GM18498 (cell line): ENCODE measurements around the gene ETV4.

Source experiments
- ATAC-seq: cut with Tn5 transposase; IDR thresholded peaks from one replicate; pipeline ENCODE4 v1.9.1; 2021; ENCODE audit warnings: mild to moderate bottlenecking, moderate library complexity; ENCODE audit not compliant: unreplicated experiment

ETV4 gene

DNA sequence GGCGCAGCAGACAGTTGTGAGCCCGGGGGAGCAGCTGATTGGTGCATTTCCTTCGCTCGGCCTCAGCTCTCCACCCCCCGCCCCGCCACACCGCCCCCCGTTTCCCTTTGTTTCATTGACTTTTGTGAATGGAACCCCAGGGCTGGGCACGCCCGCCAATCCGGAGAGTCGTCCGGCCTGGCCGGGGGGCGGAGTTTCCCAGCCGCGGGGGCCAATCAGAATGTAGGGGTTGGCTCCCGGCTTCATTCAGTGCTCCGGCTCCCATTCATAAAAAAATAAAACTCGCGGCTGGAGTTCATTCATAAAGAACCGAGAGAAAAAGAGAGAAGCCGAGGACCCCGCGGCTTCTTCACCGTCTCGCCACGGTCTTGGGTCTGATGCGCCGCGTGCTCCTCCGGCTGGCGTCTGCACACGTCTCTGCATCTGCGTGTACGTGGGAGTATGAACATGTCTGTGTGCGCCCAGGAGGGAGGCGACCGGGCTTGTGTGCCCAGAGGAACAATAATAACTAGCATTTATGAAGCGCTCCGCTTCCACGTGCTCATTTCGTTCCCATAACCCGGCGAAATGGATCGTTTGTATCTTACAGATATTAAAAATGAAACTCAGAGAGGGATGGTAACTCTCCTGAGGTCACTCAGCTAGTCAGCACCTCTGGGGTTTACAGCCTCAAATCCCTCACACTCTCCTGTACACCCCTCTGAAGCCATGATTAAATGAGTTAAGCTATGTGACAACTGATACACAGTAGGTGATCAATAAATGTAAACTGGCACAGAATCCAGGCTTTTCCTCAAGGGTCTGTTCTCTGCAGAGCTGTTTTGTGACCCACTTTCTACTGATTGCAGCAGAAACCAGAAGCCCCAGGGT is at the start of gene ETV4:
ETV4 (minus strand) TSS at position 22 of the 870 bp plus-strand sequence. CDS start 723 bp downstream, outside the sequence.
- ATAC-seq = peak; percentile 78

DNA sequence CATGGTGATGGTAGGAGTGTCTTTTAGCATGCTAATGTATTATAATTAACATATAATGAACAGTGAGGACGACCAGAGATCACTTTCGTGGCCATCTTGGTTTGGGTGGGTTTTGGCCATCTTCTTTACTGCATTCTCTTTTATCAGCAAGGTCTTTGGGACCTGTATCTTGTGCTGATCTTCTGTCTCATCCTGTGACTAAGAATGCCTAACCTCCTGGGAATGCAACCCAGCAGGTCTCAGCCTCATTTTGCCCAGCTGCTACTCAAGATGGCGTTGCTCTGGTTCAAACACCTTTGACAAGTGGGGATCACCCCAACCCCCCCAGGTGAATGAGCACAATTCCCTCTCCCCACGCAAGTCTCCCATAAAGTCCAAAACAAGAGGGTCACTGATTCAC is 49.3 kb upstream of the ETV4 start:
- no peak for ATAC-seq

- ATAC-seq = no peak
Observed at GRCh38 chr17:43591779-43592562, 45.8 kb upstream of the ETV4 start.

- no peak for ATAC-seq
Observed at GRCh38 chr17:43591001-43591400, 44.9 kb upstream of the ETV4 start.

DNA sequence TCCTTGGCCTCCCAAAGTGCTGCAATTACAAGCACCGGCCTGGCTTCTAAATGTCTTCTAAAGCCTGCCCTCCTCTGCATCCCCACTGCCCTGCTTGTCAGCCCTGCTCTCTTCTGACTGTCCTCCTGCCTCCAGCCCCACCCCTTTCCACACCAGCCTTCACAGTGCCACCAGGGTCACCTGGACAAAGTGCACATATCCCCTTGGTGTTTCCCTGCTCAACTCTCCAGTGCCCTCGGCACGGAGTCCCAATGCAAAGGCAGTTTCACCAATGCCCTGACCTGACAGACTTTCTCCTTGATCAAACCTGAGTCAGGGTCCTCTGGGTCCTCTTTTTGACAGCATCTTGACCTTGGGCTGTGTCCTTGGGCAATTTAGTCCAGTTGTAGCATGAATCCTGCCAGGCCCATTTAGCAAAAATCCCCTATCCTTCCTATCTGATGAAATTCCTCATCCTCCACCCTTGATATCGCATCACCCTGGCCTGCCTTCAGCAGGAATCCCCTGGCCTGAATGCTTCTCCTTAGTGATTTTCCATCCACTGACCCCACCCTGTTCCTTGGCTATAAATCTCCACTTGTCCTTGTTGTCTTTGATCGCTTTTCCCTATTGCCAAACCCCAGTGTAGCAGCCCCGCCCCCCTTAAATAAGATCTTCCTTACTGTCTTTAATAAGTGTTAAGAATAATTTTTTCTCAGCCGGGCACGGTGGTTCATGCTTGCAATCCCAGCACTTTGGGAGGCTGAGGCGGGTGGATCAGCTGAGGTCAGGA is 42.7 kb upstream of the ETV4 start:
- ATAC-seq = no peak

DNA sequence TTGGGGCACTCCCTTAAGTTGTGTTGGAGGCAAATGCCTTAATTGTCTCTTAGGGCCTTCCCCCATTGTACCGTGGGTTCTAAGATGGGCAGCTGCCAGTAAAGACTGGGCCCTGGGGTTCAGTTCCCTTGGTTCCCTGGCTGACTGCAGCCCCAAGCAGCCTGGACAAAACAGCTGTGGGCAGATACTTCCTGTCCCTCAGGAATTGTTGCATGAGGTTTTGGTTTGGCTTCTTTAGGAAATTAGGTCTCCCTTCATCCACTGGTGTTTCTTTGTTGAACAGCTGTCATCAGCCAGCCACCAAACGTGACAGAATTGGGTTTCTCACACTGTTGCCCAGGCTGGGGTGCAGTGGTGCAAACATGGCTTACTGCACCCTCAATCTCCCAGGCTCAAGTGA is 42.0 kb upstream of the ETV4 start:
- ATAC-seq = no peak

GRCh38 chr17:43587647-43588046 is 41.5 kb upstream of the ETV4 start:
- no peak for ATAC-seq

- no peak for ATAC-seq
Observed at GRCh38 chr17:43584666-43585102, 38.5 kb upstream of the ETV4 start.

- no peak for ATAC-seq
Observed at GRCh38 chr17:43583332-43583731, 37.2 kb upstream of the ETV4 start.

GRCh38 chr17:43581613-43582012 is 35.5 kb upstream of the ETV4 start:
- no peak for ATAC-seq

DNA sequence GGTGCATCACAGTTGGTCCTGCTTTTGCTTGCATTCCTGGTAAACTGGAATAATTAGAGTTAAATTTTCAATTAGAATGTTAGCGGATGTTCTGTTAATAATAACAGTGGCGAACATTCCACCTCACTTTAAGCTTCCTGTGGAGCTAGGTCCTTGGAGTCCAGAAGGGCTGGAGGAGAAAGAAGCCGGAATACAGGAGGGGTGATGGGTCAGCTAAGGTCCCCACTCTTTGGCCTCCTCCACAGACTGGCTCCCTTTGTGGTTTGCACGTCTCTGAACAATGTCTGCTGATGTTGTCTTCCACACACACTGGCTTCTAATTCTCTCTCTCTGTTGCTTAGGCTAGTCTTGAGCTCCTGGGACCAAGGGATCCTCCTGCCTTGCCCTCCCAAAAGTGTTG is 35.0 kb upstream of the ETV4 start:
- no peak for ATAC-seq

- ATAC-seq = no peak
Observed at GRCh38 chr17:43579566-43580140, 33.5 kb upstream of the ETV4 start.

DNA sequence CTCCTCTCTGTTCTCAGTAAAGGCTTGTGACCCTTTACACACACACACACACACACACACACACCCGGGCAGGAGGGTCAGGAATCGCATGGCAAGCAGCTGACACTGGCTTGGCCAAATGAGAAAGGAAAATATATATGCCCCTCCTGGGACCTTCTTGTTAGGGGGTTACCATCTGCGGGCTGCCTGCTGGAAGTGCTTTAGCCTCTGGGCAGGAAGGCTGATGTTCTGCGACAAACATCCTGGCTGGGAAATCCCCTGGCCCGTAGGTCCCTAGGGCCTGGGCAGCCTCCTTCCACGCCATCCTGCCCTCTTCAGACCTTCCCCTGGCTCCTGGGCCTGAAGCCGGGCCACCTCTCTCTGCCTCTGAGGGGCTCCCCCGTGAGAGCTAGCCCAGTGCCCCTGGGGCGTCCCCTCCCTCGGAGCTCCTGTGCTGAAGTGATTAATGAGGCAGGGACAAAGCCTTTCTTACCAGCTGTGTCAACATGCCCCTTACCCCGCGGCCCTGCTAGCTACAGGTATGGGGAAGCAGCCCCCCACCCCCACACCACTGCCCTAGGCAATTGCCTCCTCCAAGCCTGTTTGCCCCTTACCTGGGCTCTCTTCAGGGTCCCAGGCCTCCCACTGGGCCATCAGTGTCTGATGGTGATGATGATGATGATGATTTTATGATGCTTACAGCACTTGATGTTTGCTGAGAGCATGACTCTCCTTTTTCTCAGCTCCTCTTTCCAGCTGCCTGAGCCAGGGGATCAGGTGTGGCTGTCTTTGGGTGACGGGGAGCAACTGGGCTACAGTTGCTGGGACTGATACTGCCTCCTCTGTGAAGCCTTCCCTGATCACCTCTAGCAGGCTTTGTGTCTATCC is 32.8 kb upstream of the ETV4 start:
- no peak for ATAC-seq

- no peak for ATAC-seq
Observed at GRCh38 chr17:43578404-43578698, 32.2 kb upstream of the ETV4 start.

DNA sequence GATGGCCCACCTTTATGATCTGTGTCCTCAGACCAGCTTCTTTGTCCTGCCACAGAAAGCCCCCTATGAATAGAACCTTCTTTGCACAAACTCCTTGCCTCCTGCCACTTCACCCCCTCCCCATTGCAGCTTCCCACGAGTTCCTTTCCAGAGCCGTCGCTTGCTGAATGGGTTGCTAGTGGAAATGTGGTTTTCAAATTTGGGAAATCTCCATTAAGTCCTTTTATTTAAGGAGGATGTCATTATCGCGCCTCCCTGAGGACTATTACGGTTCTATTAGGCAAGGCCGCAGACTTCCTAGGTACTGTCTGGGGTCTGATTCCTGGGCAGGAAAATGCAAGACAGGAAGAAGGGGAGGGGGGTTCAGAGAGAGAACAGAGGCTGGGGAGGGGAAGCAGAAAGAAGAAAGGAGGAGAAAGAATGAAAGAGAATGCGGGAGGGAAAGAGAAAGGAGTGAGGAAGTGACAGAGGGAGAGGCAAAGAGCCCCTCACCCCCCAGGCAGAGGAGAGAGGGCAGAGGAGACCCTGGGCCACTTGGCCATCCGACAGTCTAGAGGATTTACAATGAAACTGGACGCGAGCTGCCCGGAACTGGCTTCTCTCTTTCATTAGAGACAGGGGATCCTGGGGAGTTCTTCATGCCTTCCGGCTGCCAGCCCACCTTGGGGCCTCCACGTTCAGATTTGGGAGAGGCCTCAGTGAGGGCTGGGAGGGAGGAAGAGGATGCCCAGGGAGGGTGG is 31.7 kb upstream of the ETV4 start:
- no peak for ATAC-seq

- ATAC-seq = no peak
Observed at GRCh38 chr17:43576563-43577229, 30.6 kb upstream of the ETV4 start.

DNA sequence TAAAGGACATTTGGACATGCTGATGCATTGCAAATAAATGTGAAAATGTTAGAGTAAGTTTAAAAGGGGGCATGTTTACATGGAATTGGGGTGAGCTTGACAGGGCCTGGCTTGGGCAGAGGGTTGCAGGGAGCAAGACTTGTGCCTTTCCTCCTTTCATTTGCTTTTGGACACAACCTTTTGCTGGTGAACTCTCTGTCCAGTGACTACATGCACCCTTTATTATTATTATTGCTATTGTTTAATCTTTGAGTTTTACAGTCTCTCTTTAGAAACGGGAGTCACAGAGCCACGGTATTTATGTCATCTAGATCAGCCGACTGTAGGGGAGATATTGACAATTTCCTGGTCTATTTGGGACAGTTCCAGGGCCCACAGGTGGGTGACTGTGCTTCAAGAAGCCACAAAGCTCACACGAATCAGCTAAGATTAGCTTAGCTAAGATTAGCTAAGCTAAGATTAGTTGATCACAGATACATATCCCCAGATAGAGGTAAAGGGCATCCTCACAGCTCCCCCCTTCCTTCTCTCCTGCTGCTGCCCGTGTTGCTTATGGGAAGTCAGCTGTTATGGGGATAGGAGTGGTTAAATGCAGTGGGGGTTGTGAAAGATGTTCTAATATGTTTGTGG is 28.9 kb upstream of the ETV4 start:
- ATAC-seq = no peak

DNA sequence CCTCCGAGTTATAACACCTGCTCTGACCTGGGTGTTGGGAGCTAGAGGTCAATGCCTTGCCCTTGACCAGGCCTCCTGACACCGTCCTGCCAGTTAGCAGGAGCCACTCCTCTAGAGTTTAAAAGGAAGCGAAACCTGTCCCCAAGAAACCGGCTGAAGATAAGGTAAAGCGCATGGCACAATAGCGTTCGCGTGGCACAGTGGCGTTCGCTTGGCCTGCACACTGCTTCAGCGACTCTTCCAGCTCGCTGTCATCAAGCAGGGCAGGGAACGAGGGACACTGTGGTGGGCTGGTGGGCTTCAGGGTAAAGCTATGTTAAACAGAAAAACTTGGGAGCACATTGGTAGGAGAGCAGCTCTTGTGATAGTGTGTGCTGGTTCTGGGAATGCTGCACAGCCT is 28.2 kb upstream of the ETV4 start:
- no peak for ATAC-seq
